ENCODE data around the gene CAMKK2. TPM values are rescaled to one million over a fixed set of nuclear protein-coding genes. Genes with fewer than 3 reads are reported as not detected.

CAMKK2 gene
- polyA plus RNA-seq, 1 of the 3 experiments (the other 2 are of a cell fraction): 23.6 TPM

- no peaks in the 10 kb centered on the region for H3K9me2 ChIP-seq
- ChIA-PET CTCF (no interaction called here), POLR2A (no interaction called here)
- H3K27me3 ChIP-seq (ENCODE audit: insufficient read depth): no peaks in the 10 kb centered on the region
- no peak overlapping the region for H3K4me2 ChIP-seq
- no peaks in the 10 kb centered on the region for H3K79me2 ChIP-seq (ENCODE audit: insufficient read depth)
- H3K9me3 ChIP-seq: no peaks in the 10 kb centered on the region
- no peaks in the 10 kb centered on the region for H3K36me3 ChIP-seq (replicated peaks in 1 of 2; ENCODE audit: control insufficient read depth in 1 of 2, insufficient read depth in 2 of 2, low read length in 1 of 2)
- 79% methylated on average over 4 of the region's 4 CpGs for WGBS (ENCODE audit: low lambda C conversion rate)
- H3K9ac ChIP-seq: no peak overlapping the region
- TF ChIP-seq RCOR1 (IDR thresholded peaks at IDR 0.05; ENCODE audit: low read length): no peak
- no peak overlapping the region for H2AFZ ChIP-seq (ENCODE audit: low read depth)
- H3K4me1 ChIP-seq (ENCODE audit: control insufficient read depth in 1 of 2, insufficient read depth in 2 of 2, low read depth in 1 of 2, low read length in 1 of 2): peaks cover 0 to 3% of the 10 kb centered on the region in 2 experiments; a peak in 2 of 4 replicates
- peaks cover 11% of the 10 kb centered on the region for H3F3A ChIP-seq (replicated peaks; ENCODE audit: insufficient read depth)
- DNase-seq: no peak
- H4K20me1 ChIP-seq (ENCODE audit: insufficient read depth): no peaks in the 10 kb centered on the region
- H3K27ac ChIP-seq (ENCODE audit: low read depth in 2 of 2, low read length in 1 of 2): no peak overlapping the region
- H3K4me3 ChIP-seq (ENCODE audit: low read depth in 2 of 2, low read length in 1 of 2): no peak overlapping the region
These were observed 5.4 kb upstream of the CAMKK2 start for GRCh38 chr12:121301876-121302275.

GRCh38 chr12:121300083-121300819 is 3.7 kb upstream of the CAMKK2 start:
- ChIA-PET CTCF (no interaction called here), POLR2A (no interaction called here)
- Histone ChIP-seq H4K20me1 (ENCODE audit: insufficient read depth) (no peaks in the 10 kb centered on the region), H3K9ac (no peak overlapping the region), H3K4me3 (ENCODE audit: low read depth in 2 of 2, low read length in 1 of 2) (no peak overlapping the region), H3K4me2 (no peak overlapping the region), H3F3A (replicated peaks; ENCODE audit: insufficient read depth) (peaks cover 11% of the 10 kb centered on the region), H2AFZ (ENCODE audit: low read depth) (no peak overlapping the region), H3K27ac (ENCODE audit: low read depth in 2 of 2, low read length in 1 of 2) (no peak overlapping the region), H3K9me3 (no peaks in the 10 kb centered on the region), H3K27me3 (ENCODE audit: insufficient read depth) (no peaks in the 10 kb centered on the region), H3K4me1 (ENCODE audit: control insufficient read depth in 1 of 2, insufficient read depth in 2 of 2, low read depth in 1 of 2, low read length in 1 of 2) (peaks cover 3 to 5% of the 10 kb centered on the region in 2 experiments; a peak in 2 of 4 replicates), H3K9me2 (no peaks in the 10 kb centered on the region), H3K36me3 (replicated peaks in 1 of 2; ENCODE audit: control insufficient read depth in 1 of 2, insufficient read depth in 2 of 2, low read length in 1 of 2) (no peaks in the 10 kb centered on the region), H3K79me2 (ENCODE audit: insufficient read depth) (peaks cover 11% of the 10 kb centered on the region)
- no peak for DNase-seq
- WGBS (ENCODE audit: low lambda C conversion rate): 84% methylated on average over 4 of the region's 4 CpGs
- no peak for TF ChIP-seq MXI1 (IDR thresholded peaks at IDR 0.05; ENCODE audit: low read depth, low read length)
- no peak for TF ChIP-seq EZH2phosphoT487 (IDR thresholded peaks at IDR 0.05; ENCODE audit: borderline replicate concordance, low read depth)
- TF ChIP-seq RFX5 (IDR thresholded peaks at IDR 0.05; ENCODE audit: low read length): no peak
- no peak for TF ChIP-seq TAF1 (IDR thresholded peaks at IDR 0.05; ENCODE audit: borderline replicate concordance, low read depth, low read length)
- no peak for TF ChIP-seq TCF12 (IDR thresholded peaks at IDR 0.05)
- no peak for TF ChIP-seq RXRA (IDR thresholded peaks at IDR 0.05; ENCODE audit: borderline replicate concordance, low read depth)
- TF ChIP-seq YY1 (IDR thresholded peaks at IDR 0.05; ENCODE audit: low read depth): no peak
- TF ChIP-seq FOXM1 (IDR thresholded peaks at IDR 0.05; ENCODE audit: low read depth): no peak
- TF ChIP-seq REST (IDR thresholded peaks at IDR 0.05; ENCODE audit: low read depth, low read length): no peak
- no peak for TF ChIP-seq GATA2 (CRISPR knock-in tag; IDR thresholded peaks at IDR 0.05)
- no peak for TF ChIP-seq IRF3 (IDR thresholded peaks at IDR 0.05; ENCODE audit: low read depth, low read length)
- no peak for TF ChIP-seq USF1 (IDR thresholded peaks at IDR 0.05; ENCODE audit: borderline replicate concordance, low read depth)
- TF ChIP-seq SMC3 (IDR thresholded peaks at IDR 0.05; ENCODE audit: low read depth, low read length): no peak
- TF ChIP-seq USF2 (IDR thresholded peaks at IDR 0.05; ENCODE audit: borderline replicate concordance, low read depth, low read length): no peak
